GM21381 (cell line): ENCODE data around the gene AMZ1.

Source experiments
- ATAC-seq: cut with Tn5 transposase; IDR thresholded peaks from one replicate; pipeline ENCODE4 v1.9.1; 2021; ENCODE audit warnings: mild to moderate bottlenecking, moderate library complexity; ENCODE audit not compliant: unreplicated experiment

Gene AMZ1

GRCh38 chr7:2650451-2650850 is 37.6 kb upstream of the AMZ1 start:
- ATAC-seq = no peak

GRCh38 chr7:2651336-2651735 is 36.7 kb upstream of the AMZ1 start:
- no peak for ATAC-seq

DNA sequence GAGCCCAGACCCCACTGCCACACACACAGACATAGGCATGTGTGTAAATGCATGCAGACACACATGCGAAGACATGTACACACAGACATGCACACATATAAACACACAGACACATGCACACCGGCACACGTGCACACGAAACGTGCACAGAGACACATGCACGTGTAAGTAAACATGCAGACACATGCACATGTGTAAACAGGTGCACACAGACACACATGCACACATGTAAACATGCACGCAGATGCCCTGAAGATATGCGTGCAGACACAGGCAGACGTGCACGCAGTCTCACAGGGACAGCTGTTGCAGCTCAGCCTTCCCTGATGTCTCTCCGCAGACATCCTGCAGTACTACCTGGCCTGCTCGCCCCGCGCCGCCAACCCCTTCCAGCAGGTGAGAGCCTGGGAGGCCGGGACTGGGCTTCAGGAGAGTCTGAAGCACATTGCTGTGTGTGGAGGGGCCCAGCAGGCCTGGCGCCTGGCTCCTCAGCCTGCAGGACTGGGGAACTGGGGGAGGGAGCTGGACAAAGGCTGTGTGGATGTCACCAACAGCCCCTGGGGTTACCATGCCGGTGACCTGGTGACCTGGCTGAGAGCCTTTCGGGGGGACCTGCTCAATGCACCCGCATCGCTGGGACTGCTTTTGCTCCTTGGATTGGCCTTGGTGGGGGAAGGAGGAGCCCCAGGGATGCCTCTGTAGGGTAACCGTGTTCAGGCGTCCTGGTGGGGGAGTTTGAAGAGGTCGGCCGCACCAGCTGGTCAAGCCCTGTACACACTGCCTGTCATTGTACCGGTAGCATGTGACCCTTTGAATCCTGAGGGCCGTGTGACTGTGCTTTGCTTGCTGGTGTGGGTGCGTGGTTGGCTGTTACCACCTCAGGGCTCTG is 35.9 kb upstream of the AMZ1 start:
- no peak for ATAC-seq

GRCh38 chr7:2652736-2653060 is 35.3 kb upstream of the AMZ1 start:
- no peak for ATAC-seq

DNA sequence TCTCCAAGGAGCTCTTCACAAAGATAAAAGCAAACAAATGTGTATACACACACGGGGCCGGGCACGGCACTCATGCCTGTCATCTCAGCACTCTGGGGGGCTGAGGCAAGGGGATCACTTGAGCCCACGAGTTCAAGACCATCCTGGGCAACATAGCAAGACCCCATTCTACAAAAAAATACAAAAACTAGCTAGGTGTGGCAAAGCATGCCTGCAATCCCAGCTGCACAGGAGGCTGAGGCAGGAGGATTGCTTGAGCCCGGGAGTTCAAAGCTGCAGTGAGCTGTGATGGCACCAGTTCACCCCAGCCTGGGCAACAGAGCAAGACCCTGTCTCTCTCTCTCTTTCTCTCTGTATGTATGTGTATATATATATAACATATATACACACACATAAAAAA is 33.9 kb upstream of the AMZ1 start:
- no peak for ATAC-seq

DNA sequence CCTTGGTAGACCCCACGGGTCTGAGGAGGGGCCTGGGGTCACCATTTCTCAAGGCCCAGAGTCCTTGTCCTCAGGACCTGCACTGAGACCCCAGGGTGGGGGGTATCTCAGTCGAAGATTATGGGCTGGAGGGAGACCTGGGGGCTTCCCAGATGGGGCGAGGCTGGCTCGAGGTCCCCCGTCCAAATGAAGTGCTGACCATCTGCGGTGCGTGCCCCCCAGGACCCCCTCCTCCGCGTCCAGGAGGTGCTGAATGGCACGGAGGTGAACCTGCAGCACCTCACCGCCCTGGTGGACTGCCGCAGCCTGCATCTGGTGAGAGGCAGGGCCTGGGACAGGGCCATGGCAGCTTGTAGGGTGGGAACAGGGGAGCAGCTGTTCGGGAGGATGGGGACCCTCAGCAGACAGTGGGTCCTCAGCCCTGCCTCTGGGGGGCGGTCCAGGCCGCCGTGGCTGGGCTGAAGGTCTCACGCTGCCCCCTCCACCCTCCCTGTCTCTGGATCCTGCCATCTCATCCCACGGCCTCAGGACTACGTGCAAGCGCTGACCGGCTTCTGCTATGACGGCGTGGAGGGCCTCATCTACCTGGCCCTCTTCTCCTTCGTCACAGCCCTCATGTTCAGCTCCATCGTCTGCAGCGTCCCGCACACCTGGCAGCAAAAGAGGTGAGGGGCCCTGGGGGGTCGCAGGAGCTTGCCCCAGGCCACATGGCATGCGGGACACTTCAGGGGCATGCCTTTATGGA is 32.0 kb upstream of the AMZ1 start:
- ATAC-seq = no peak

DNA sequence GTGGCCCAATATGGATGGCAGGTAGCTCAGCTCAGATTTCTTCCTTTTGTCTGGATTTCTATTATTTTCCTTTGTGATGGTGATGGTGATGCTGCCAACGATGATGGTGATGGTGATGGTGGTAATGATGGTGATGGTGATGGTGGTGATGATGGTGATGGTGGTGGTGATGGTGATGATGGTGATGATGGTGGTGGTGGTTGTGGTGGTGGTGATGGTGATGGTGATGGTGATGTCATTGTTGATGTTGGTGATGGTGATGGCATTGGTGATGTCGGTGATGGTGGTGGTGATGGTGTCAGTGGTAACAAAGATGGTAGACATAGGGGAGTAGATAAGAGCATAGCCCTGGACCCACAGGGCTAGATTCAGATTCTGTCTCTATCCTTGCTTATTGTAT is 30.8 kb upstream of the AMZ1 start:
- no peak for ATAC-seq

GRCh38 chr7:2657920-2658671 is 29.9 kb upstream of the AMZ1 start:
- no peak for ATAC-seq

DNA sequence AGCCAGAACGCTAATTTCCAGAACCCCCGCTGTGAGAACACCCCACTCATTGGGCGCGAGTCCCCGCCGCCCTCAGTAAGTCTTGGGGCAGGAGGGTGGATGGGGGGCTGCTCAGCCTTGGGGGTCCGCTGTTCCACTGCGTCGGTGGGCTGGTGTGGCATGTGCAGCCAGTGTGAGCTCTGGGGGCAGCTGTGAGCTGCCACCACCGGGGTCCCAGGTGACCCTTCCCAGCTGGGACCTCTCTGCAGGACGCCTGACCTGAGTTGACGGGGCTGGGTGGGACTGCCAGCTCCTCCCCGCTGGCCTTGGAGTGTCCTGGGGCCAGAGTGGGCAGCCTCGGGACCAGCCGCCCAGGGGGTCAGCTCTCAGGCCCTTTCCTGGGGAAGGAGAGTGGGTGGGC is 29.1 kb upstream of the AMZ1 start:
- no peak for ATAC-seq

GRCh38 chr7:2659556-2660358 is 28.2 kb upstream of the AMZ1 start:
- no peak for ATAC-seq

GRCh38 chr7:2660359-2661095 is 27.5 kb upstream of the AMZ1 start:
- no peak for ATAC-seq

DNA sequence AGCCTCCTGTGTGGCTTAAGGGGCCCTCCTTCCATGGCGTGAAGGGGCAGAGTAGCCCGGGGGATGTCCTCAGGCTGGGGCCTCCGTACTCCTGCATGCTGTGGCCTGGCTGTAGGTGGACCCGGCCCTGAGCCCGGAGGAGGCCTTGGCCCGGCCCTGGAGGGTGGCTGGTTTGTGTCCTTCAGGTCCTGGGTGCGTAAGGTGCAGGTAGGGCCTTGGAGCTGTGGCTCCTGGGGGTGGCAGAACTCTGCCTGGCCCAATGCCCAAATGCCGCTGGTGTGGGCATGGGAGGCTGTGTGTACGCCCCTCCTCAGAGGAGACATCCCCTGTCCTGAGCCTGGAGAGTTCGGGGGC is 26.9 kb upstream of the AMZ1 start:
- no peak for ATAC-seq

GRCh38 chr7:2661602-2662272 is 26.3 kb upstream of the AMZ1 start:
- ATAC-seq = no peak

DNA sequence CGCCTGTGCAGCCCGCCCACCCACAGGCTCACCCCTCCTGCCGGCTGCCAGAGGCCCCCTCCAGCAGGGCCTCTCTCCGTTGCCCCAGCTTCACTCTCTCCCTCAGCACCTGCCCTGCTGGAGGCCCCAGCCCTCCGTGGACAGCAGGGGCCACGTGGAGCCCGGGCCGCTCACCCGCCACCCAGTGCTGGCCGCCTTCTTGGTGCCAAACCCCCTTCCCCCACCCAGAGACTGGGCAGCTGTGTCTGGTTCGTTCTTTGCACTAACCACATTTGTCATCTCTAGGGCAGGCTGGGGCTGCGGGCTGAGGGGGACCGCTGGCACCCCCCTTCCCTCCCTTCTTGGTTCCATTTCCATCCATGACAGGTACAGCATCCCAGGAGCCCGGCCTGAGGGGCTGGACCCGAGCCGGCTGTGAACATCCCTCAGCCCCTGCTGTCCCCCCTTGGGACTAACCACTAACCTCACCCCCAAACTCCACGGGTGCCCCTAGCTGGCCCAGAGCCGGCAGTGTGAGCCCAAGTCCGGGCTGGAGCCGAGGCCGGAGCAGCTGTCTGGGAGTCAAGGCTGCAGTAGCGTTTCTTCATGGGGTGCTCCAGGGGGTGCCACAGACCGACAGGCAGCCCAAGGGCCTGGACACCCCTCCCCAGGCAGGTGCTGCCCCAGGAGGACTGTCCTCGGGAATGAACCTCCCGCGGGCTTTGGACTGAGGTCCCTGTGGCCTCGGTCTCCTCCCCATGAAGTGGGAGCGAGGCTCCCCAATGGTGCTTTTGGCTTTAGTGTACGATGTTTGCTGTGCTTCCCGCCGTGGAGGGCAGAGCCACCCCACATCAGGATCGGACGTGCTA is 25.5 kb upstream of the AMZ1 start:
- ATAC-seq = no peak

- ATAC-seq = no peak
These were observed 24.7 kb upstream of the AMZ1 start for GRCh38 chr7:2663121-2663886.

DNA sequence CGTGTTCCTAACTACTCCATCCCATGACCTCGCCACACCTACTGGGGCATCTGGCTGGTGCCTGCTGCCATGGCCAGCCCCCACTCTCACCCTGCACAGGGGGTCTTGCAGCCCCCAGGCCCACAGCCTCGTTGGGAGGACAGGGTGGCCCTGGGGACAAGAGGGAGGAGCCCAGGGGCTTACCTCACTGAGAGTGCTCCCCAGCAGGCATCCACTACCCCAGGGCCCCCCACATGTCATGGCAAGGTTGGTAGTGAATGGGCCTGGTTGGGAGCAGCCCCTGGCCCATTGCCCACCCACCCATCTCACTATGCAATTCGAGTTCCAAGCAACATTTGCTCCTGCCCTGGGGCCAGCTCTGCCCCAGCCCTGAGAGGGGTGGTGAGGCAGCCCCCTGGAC is 24.0 kb upstream of the AMZ1 start:
- no peak for ATAC-seq

GRCh38 chr7:2665359-2665791 is 22.6 kb upstream of the AMZ1 start:
- ATAC-seq = no peak

- ATAC-seq = no peak
These were observed 21.8 kb upstream of the AMZ1 start for GRCh38 chr7:2666155-2666554.
